Right lobe of liver (tissue), 6 donors: ENCODE measurements around the gene NDUFA6. TPM values are rescaled to one million over a fixed set of nuclear protein-coding genes. Genes with fewer than 3 reads are reported as not detected.

Source experiments
- ATAC-seq, 4 donors: fragments of 200-7000 bp; cut with Tn5 transposase; one replicate each; pipeline ENCODE4 v1.9.1; 2020; ENCODE audit warnings: mild to moderate bottlenecking in 4 of 4, moderate library complexity in 4 of 4
- DNase-seq, 3 donors: peaks; one replicate each; pipeline ENCODE4 v3.0.0-alpha.2; 2020
- H3K27ac ChIP-seq, 3 donors: fragments of 200-600 bp; one replicate each; pipeline ENCODE4 v1.8.0; 2022
- H3K27me3 ChIP-seq, 2 donors: fragments of 200-600 bp; one replicate each; pipeline ENCODE4 v1.8.0; 2022
- H3K36me3 ChIP-seq, 4 donors: fragments of 200-600 bp; sonication (generic) in 1 of 4; one replicate each; pipeline versions ENCODE4 v1.5.1 to v1.8.0; 2017 to 2022; ENCODE audit warnings: control low read depth in 1 of 4
- H3K4me1 ChIP-seq, 4 donors: fragments of 200-600 bp; sonication (generic) in 1 of 4; one replicate each; pipeline versions ENCODE4 v1.5.1 to v1.8.0; 2017 to 2022; ENCODE audit warnings: control low read depth in 1 of 4
- H3K4me3 ChIP-seq, 3 donors: fragments of 200-600 bp; one replicate each; pipeline ENCODE4 v1.8.0; 2022
- H3K9me3 ChIP-seq, 4 donors: fragments of 200-600 bp; sonication (generic) in 1 of 4; one replicate each; pipeline versions ENCODE4 v1.5.1 to v1.8.0; 2017 to 2022; ENCODE audit warnings: control low read depth in 1 of 4
- POLR2A ChIP-seq: fragments of 450-650 bp; IDR thresholded peaks from one replicate; pipeline ENCODE4 v1.6.1; 2017; ENCODE audit warnings: antibody characterized with exemption, mild to moderate bottlenecking
- WGBS: methylation state at CpG from one replicate; pipeline ENCODE4 v1.1.6; 2018; ENCODE audit warnings: low coverage, low lambda C conversion rate; ENCODE audit not compliant: insufficient coverage; ENCODE audit errors: missing lambda C conversion rate; 5-methylcytosine and 5-hydroxymethylcytosine counted together
- intact Hi-C, 2 donors: fragments of 100-400 bp; cut with DNase I; formaldehyde crosslinking; loops; one replicate each; pipeline versions ENCODE4 v1.11.2 to v1.14.1; 2022
- total RNA-seq, 6 experiments: library from RNA; depleted of rRNA in 2 of 6; stranded (reverse); fragments of >200 nt in 2 of 6; fragmentation: NEBNext Ultra II Directional in 3 of 6; extraction: Animal tissue kit (Norgen Biotek cat#: 25700) in 3 of 6; gene quantifications; one replicate each; pipeline versions ENCODE4 v1.1.0 to v1.2.4, GENCODE V29; 2016 to 2023
- TF ChIP-seq, protein P1 (sequence below), 4 donors: fragments of 200-600 bp in 3 of 4; fragments of 450-650 bp in 1 of 4; IDR thresholded peaks; one replicate each; pipeline versions ENCODE4 v1.5.1 to v1.8.0; 2016 to 2022; ENCODE audit warnings: antibody characterized with exemption in 4 of 4, mild to moderate bottlenecking in 2 of 4
- donor health status: DM: no; HTN: yes; CAD: no.
- donor health status: DM: no; HTN: no; CAD: no.
- donor health status: DM: no; HTN: no; CAD: no.
- donor health status: DM: no; HTN: yes; CAD: no.
- donor health status: DM: no; HTN: yes; CAD: no.

The NDUFA6 gene
- total RNA-seq, 6 experiments from 2014 or later = 34.9 to 67.5 (median 51.6) TPM

DNA sequence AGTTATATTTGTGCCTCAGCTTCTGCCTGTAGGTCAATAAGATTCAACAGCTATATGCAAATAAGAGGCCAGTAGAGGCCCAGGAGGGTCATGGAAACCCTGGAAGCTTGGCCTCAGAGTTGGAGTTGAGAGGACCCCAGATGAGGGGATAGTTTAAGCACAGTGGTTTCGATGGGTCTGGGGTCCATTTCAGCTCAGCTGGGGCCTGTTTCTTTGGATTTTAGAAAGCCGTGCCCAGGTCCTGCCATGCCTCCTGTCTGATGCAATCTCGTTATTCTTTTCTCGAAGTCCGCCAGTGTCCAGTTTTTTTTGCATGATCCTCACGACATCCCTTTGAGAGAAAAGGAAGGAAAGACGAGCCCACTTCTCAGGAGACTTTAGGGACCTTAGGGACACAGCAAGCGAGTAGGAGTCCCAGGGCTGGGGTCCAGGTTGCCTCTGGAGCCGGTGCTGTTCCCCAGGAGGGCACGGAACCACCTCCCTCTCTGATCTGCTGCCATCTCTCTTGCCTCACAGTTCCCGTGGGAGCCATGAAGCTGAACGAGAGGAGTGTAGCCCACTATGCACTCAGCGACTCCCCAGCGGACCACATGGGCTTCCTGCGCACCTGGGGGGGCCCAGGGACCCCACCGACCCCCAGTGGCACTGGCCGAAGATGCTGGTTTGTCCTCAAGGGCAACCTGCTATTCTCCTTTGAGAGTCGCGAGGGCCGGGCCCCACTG, 13.6 kb downstream of the NDUFA6 start:
- DNase-seq (peak in 1 of 3 donors; percentile 26), ATAC-seq (no peak)
- no peak for TF ChIP-seq POLR2A
- TF ChIP-seq, protein P1, sequence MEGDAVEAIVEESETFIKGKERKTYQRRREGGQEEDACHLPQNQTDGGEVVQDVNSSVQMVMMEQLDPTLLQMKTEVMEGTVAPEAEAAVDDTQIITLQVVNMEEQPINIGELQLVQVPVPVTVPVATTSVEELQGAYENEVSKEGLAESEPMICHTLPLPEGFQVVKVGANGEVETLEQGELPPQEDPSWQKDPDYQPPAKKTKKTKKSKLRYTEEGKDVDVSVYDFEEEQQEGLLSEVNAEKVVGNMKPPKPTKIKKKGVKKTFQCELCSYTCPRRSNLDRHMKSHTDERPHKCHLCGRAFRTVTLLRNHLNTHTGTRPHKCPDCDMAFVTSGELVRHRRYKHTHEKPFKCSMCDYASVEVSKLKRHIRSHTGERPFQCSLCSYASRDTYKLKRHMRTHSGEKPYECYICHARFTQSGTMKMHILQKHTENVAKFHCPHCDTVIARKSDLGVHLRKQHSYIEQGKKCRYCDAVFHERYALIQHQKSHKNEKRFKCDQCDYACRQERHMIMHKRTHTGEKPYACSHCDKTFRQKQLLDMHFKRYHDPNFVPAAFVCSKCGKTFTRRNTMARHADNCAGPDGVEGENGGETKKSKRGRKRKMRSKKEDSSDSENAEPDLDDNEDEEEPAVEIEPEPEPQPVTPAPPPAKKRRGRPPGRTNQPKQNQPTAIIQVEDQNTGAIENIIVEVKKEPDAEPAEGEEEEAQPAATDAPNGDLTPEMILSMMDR (IDR thresholded peaks at IDR 0.05) = no peak
- H3K9me3 ChIP-seq = no peaks in the 10 kb centered on the region
- H3K36me3 ChIP-seq = no peaks in the 10 kb centered on the region
- intact Hi-C loops = no loop called here
- 96% methylated on average over 6 of the region's 20 CpGs for WGBS
- no peaks in the 10 kb centered on the region for H3K27me3 ChIP-seq
- no peak overlapping the region for H3K27ac ChIP-seq
- no peak overlapping the region for H3K4me3 ChIP-seq
- H3K4me1 ChIP-seq = peaks cover 0 to 18% (median 6%) of the 10 kb centered on the region in 4 donors

DNA sequence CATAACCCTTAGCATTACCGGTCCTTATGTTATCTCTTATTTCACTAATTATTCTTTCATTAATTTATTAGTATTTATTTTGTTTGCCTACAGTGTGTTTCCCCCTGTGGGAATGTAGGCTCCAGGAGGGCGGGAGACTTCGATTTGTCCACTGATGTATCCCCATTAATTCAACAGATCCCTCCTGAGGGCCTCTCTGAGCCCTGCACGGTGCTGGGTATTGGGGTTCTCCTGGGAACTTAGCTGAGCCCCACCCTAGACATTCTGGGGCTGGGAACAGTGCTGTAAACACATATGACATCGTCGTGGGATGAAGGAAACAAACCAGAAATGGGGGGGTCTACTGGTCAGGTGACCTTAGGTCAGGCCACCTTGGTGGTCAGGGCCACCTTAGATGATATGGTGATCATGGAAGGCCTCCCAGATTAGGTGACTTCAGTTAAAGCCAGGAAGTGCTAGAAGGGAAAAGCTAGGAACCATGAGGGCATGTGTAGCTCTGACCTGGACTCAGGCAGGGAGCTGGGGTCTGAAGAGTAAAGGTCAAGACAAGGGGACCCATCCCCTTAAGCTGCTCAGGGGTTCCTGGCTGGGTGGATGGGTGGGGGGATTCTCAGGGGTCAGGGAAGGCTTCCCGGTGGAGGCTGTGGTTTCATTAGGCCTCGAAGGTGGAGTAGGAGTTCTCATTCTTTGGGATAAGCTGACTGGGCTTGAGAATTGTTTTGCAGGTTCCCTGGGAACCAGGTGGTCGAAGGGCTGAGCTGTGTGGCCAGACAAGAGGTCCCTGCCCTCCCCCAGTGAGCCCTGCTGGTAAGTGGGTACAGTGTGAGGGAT, 15.5 kb downstream of the NDUFA6 start:
- intact Hi-C loops = no loop called here

DNA sequence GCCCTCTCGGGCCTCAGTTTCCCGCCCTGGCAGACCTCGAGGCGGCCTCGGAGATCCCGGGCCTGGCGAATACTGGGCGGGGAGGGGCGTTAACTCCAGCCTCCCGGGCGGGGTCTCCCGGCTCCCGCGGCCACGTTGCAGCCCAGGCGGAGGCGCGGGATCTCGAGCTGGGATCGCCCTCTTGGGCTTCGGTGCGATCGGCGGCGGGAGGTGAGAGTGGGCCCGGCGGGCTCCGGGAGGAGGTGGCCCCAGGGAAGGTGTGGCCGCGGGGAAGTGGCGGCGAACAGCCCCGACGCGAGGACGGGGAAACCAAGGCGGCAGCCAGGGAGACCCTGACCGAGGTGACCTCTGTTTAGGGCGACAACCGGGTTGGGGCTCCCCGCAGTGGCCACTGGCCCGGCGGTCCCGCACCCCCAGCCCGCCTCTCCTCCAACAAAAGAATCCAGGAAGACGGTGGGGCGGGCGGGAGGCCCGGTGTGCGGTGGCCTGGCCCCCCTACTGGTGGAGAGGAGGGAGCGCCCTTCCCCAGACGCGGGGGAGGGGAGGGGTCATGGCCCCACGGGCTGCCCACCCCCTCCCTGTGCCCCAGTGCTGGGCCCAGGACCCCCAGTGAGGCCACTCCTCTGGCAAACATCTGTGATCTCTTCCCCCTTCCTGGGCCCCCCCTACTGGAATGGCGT, 16.3 kb downstream of the NDUFA6 start, which contains the start of gene PHETA2:
PHETA2 (plus strand) TSS at position 117 of the 680 bp plus-strand sequence. CDS start 3,046 bp downstream, outside the sequence.
- DNase-seq (peak in 2 of 3 donors; percentile 47 to 53), ATAC-seq (no peak)
- no peaks in the 10 kb centered on the region for H3K27me3 ChIP-seq
- WGBS = 12% methylated on average over 5 of the region's 55 CpGs
- TF ChIP-seq, protein P1 (IDR thresholded peaks at IDR 0.05) = peak in 3 of 4 donors; percentile 15 to 21 (median 15)
- TF ChIP-seq POLR2A = no peak
- H3K27ac ChIP-seq = peak within 1 kb of the TSS; percentile 56 to 88 (median 73)
- peak within 1 kb of the TSS; percentile 39 to 50 (median 49) for H3K4me3 ChIP-seq
- peaks cover 0 to 23% (median 2%) of the 10 kb centered on the region in 4 donors for H3K4me1 ChIP-seq
- intact Hi-C loops = no loop called here
- H3K9me3 ChIP-seq = no peaks in the 10 kb centered on the region
- H3K36me3 ChIP-seq = no peaks in the 10 kb centered on the region

More for the DNA sequence above, 15.5 kb downstream of the NDUFA6 start:
- Histone ChIP-seq H3K4me1 (peaks cover 0 to 17% (median 2%) of the 10 kb centered on the region in 4 donors), H3K9me3 (no peaks in the 10 kb centered on the region), H3K36me3 (no peaks in the 10 kb centered on the region), H3K4me3 (peak overlapping the region; percentile 39 to 50 (median 49)), H3K27me3 (no peaks in the 10 kb centered on the region), H3K27ac (peak overlapping the region; percentile 56 to 88 (median 73))
- TF ChIP-seq POLR2A = no peak
- TF ChIP-seq, protein P1 (IDR thresholded peaks at IDR 0.05) = no peak
- WGBS = 77% methylated on average over 9 of the region's 9 CpGs
- DNase-seq (no peak), ATAC-seq (no peak)

GRCh38 chr22:42073621-42074041, 16.9 kb downstream of the NDUFA6 start:
- 68% methylated on average over 7 of the region's 14 CpGs for WGBS
- no peak for TF ChIP-seq POLR2A
- TF ChIP-seq, protein P1 (IDR thresholded peaks at IDR 0.05) = no peak
- ATAC-seq = no peak
- Histone ChIP-seq H3K36me3 (no peaks in the 10 kb centered on the region), H3K4me1 (peaks cover 0 to 18% (median 0%) of the 10 kb centered on the region in 4 donors), H3K27me3 (no peaks in the 10 kb centered on the region), H3K4me3 (peak overlapping the region; percentile 39 to 50 (median 49)), H3K27ac (peak overlapping the region; percentile 56 to 88 (median 73)), H3K9me3 (no peaks in the 10 kb centered on the region)
- intact Hi-C loops = no loop called here
- DNase-seq = no peak
